ENCODE results near the gene DOCK4. TPM values are rescaled to one million over a fixed set of nuclear protein-coding genes. Genes with fewer than 3 reads are reported as not detected.

Gene DOCK4
- total RNA-seq, 1 donor from 2014 or later = 6.5 TPM

GRCh38 chr7:112220877-112221434, 14.8 kb upstream of the DOCK4 start:
- no peak for ATAC-seq

GRCh38 chr7:112215787-112216186, 9.6 kb upstream of the DOCK4 start:
- no peak for ATAC-seq

- ATAC-seq = no peak
Measured at GRCh38 chr7:112214883-112215282, 8.7 kb upstream of the DOCK4 start.

- no peak for ATAC-seq
Measured at GRCh38 chr7:112214268-112214667, 8.1 kb upstream of the DOCK4 start.

GRCh38 chr7:112213735-112214134, 7.5 kb upstream of the DOCK4 start:
- ATAC-seq = no peak

DNA sequence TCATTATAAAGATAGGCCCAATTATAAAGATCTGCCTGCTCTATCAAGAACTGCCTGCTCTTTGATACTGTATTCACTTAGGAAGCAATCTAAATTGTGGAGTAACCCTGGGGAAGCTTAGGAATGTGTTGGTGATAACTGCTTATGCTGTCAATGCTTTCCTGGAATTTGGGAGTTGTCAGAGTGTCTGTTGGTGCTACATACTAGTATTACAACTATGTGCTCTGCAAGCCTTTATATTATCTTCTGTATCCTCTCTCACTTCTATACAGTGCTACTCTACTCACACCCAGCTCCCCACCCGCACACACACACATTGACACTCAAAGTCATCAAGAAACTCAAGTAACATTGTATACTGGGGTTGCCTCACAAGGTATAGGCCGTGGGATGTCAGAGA, 6.4 kb upstream of the DOCK4 start:
- no peak for ATAC-seq

GRCh38 chr7:112211348-112211907, 5.2 kb upstream of the DOCK4 start:
- no peak for ATAC-seq

DNA sequence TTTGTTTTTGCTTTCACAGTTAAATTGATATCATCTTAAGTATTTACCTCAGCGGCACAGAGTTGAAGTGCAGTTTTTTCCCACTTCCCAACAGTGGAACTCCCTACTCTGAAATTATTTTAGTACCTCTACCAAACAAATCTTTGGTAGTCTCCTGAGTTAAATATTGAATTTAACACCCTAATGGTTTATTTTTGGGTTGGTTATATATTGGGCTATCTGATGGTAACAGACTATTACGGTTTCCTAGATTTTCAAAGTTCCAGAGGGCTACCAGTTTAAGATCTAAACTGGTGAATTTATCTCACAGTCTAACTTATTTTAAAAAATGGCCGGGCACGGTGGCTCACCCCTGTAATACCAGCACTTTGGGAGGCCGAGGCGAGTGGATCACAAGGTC, 1.6 kb upstream of the DOCK4 start:
- no peak for ATAC-seq

DNA sequence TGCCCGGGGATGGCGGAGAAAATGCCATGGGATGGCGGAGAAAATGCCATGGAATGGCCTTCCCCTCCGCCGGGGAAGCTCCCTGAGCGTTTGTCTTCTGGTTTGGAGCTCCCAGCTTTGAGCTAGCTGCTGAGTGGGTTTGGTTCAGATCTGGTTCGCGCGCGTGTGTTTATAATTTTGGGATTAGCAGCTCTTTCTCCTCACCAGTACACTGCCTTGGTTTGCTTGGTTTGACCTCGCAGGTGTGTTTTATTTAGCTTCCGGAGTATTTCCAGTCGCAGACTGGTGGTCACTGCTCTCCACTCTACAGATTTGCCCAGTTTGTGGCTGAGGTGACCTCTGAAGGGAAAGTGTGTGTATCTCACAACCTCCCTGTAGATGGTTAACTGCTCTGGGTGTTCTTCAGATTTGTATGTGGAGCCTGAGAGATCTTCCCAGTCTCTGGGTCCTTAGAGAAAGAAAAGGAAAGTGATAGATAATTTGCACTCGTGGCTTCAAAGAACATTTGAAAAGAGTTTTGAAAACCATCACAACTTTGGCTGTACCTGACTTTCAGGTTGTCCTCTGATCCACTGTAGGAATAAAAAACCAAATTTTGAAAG, 893 bp upstream of the DOCK4 start:
- ATAC-seq = no peak

GRCh38 chr7:112205343-112206237, 609 bp downstream of the DOCK4 start:
- ATAC-seq = peak; percentile 36

DNA sequence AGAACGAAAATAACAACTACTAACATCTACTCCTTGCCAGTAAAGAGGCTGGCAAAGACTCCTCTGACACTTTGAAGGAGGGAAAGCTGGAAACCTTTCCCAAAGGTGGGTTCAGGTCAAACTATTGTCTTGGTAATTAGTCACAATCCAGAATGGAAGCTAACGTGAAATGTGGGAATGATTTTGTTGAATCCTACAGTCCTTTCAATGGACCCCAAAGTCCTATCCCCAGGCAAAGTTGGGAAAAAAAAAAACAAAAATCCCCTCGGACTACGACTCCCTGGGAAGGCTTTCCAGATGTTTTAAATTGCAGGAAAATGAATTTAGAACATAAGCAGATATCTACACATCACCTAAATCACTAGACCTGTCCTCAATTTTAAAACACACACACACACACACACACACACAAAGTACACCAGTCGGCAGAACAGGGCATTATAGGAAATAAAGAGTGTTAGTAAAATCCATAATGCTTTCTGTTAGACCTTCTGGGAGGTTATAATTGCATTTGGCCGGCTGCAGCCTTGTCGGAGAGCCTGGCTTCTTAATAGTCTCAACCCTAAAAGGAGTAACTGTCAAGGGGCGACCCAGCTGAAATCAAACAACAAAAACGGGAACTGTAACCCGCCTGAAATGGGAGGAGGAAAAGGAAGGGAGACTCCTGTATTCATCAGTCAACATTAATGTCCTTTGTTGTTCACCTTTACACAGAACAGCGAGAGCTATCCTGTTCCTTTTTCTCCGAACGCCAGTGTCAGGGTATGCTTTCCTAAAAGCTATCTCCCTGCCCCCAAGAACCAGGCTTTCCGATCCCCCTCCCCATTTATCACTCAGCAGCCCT, 1.5 kb downstream of the DOCK4 start:
- no peak for ATAC-seq

- ATAC-seq = no peak
Measured at GRCh38 chr7:112203365-112203739, 2.8 kb downstream of the DOCK4 start.

DNA sequence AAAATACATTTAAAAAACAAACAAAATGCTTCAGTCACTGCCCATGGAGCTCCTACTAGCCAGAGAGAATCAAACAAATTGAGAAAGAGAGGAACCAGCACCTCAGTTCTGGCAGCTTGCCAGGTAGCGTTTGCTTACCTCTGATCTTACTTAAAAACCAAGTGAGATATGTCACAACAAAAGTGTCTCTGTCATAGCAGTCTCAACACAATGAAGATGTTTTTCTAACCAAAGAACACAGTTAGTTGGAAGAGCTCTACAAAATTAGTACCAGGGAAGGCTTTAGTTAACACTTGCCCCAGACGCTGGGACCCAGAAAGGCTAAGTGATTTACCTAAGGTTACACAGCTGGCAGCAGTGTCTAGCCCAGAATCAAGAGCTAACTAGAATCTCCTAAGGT, 3.4 kb downstream of the DOCK4 start:
- ATAC-seq = no peak

DNA sequence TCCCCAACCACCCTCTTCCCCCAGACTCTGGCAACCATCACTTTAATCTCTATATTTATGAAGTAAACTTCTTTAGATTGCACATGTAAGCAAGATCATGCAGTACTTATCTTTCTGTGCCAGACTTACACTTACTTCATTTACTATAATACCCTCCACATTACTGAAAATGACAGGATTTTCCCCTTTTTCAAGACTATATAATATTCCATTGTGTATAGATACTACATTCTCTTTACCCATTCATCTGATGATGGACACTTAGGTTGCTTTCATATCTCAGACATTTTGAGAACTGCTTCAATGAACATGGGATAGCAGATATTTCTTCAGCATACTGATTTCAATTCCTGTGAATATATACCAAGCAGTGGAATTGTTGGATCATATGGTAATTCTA, 4.4 kb downstream of the DOCK4 start:
- ATAC-seq = no peak

- ATAC-seq = peak; percentile 22
Measured at GRCh38 chr7:112201411-112201810, 4.8 kb downstream of the DOCK4 start.

GRCh38 chr7:112199672-112200071, 6.5 kb downstream of the DOCK4 start:
- no peak for ATAC-seq

DNA sequence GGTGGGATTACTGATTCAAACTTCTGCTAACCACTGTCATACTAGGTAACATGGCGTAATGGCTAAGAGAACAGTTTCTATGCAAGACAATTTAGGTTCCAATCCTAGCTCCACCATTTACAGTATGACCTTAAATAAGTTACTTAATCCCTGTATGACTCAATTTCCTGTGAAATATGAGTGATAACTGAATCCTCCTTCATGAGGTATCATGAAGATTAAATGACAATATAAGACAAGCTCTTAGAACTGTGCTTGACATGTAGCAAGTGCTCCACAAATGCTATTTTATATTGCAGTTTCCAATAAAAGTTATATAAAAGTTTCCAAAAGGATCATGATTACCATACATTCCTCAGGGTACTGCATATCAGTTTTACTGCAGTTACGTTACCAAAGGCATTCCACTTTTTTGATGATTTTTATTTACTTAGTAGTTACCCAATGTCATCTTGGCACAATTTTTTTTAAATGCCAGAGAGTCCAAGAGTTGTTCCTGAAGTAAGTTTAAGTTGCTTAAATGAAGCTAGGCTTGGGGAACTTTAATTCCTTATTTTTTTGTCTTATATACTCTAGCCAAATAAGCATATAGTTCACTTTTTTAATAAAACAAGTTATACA, 7.1 kb downstream of the DOCK4 start:
- ATAC-seq = no peak

GRCh38 chr7:112197322-112197721, 8.9 kb downstream of the DOCK4 start:
- ATAC-seq = no peak

GRCh38 chr7:112195717-112196116, 10.5 kb downstream of the DOCK4 start:
- ATAC-seq = no peak

- peak; percentile 57 for ATAC-seq
Measured at GRCh38 chr7:112193915-112194502, 12.2 kb downstream of the DOCK4 start.

DNA sequence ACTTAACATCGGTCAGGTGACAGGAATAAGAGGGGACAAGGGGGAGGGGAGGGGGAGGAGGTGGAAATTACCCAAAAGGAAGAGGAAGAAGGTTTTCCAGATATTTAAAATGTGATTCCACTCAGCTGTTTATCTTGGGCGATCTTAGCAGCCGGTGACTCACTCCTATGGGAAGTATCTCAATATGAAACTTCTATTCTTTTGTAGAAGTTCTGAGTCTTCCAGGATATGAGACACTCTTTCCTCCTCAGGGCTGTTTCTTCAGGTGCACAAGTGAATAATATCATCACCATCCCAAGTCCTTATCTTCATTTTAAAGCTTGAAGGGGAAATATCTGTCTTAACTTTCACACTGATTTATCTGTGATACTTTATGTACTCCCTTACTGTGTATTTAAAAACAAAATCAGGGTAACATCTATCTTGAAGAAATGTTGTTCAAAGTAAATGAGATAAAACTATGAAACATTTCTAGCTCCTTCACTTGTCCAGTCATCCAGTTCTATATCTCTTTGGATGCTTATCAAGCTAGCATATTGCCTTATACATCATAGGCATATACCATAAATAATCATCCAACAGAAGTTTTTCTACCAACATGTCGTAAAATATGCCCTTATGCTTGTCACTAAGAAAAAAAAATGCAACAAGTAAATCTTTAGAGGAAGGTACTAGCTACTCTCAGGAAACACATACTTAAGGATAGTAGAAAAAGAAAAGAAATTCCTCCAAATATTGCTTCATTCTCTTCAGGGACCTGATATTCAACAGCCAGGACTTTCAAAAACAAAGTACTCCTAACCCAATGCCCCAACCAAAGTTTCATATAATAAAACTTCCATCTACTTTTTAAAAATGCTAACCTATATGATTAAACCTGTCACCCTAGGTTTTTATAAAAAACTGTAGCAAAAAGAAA, 13.7 kb downstream of the DOCK4 start:
- ATAC-seq = peak; percentile 78
